ENCODE data around the gene STAB2. TPM values are rescaled to one million over a fixed set of nuclear protein-coding genes. Genes with fewer than 3 reads are reported as not detected.

The STAB2 gene
- total and polyA plus RNA-seq, 10 donors, result 9.7 to 320 (median 200) TPM

DNA sequence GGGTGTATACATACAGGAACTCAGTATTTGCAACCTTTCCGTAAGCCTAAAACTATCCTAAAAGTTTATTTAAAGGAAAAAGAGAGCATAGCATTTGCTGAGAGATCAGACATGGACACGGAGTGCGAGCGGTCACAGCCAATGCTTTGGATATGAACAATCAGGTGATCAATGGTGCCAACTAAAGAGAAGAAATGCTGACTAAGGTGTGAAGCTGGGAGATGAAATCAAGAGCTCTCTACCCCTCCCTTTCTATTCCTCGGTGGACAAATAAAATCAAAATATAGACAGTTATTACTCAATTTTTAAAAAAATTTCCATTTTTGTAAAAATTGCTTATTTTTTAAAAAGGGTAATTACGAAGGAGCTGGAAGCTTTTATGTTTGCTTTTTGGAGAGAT, 224.7 kb downstream of the STAB2 start:
- no peaks in the 10 kb centered on the region for H3K27me3 ChIP-seq (replicated peaks in 1 of 7)
- H3K27ac ChIP-seq, result no peak overlapping the region
- intact Hi-C loops (cut with DNase I; ENCODE audit: low total_unique reads), result no loop called here
- H3K36me3 ChIP-seq, result peaks cover 0 to 25% (median 0%) of the 10 kb centered on the region in 6 donors
- no peak overlapping the region for H3K4me3 ChIP-seq
- no peaks in the 10 kb centered on the region for H3K9me3 ChIP-seq
- no peak for DNase-seq
- TF ChIP-seq POLR2A (IDR thresholded peaks at IDR 0.05) (no peak), POLR2AphosphoS5 (IDR thresholded peaks at IDR 0.05) (no peak)
- TF ChIP-seq, protein P1, sequence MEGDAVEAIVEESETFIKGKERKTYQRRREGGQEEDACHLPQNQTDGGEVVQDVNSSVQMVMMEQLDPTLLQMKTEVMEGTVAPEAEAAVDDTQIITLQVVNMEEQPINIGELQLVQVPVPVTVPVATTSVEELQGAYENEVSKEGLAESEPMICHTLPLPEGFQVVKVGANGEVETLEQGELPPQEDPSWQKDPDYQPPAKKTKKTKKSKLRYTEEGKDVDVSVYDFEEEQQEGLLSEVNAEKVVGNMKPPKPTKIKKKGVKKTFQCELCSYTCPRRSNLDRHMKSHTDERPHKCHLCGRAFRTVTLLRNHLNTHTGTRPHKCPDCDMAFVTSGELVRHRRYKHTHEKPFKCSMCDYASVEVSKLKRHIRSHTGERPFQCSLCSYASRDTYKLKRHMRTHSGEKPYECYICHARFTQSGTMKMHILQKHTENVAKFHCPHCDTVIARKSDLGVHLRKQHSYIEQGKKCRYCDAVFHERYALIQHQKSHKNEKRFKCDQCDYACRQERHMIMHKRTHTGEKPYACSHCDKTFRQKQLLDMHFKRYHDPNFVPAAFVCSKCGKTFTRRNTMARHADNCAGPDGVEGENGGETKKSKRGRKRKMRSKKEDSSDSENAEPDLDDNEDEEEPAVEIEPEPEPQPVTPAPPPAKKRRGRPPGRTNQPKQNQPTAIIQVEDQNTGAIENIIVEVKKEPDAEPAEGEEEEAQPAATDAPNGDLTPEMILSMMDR (IDR thresholded peaks at IDR 0.05 in 8 of 11, conservative IDR thresholded peaks at IDR 0.05 in 3 of 11), result no peak
- peaks cover 0 to 9% (median 2%) of the 10 kb centered on the region in 6 donors for H3K4me1 ChIP-seq
- WGBS, 5 donors, result 79 to 95% (median 88%) methylated on average over 6 of the region's 6 CpGs

DNA sequence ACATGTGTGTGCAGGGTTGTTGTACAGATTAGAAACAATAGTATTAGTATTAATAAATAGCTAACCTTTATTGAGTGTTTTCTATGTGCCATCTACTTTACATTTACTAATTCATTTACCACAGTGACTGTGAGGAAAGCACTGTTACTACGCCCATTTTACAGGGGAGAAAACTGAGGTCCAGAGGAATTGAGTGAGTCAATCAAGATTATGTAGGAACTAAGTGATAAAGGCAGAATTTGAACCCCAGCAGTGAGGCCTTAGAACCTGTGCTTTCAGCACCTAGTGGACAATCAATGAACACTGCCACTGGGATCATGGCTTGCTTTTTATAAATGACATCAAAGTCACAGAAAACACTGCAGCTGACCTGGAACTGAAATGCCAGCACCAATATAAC, 225.7 kb downstream of the STAB2 start:
- H3K9me3 ChIP-seq, result no peaks in the 10 kb centered on the region
- H3K4me3 ChIP-seq, result no peak overlapping the region
- peaks cover 0 to 25% (median 0%) of the 10 kb centered on the region in 6 donors for H3K36me3 ChIP-seq
- H3K27ac ChIP-seq, result no peak overlapping the region
- WGBS, 5 donors, result 92 to 98% (median 96%) methylated on average over 1 of the region's 1 CpG
- no peak for DNase-seq
- H3K4me1 ChIP-seq, result peaks cover 0 to 1% (median 0%) of the 10 kb centered on the region in 6 donors
- TF ChIP-seq, protein P1 (IDR thresholded peaks at IDR 0.05 in 8 of 11, conservative IDR thresholded peaks at IDR 0.05 in 3 of 11), result no peak
- TF ChIP-seq POLR2AphosphoS5 (IDR thresholded peaks at IDR 0.05), result no peak
- no peak for TF ChIP-seq POLR2A (IDR thresholded peaks at IDR 0.05)
- H3K27me3 ChIP-seq (replicated peaks in 1 of 7), result no peaks in the 10 kb centered on the region
- intact Hi-C loops (cut with DNase I; ENCODE audit: low total_unique reads), result no loop called here

DNA sequence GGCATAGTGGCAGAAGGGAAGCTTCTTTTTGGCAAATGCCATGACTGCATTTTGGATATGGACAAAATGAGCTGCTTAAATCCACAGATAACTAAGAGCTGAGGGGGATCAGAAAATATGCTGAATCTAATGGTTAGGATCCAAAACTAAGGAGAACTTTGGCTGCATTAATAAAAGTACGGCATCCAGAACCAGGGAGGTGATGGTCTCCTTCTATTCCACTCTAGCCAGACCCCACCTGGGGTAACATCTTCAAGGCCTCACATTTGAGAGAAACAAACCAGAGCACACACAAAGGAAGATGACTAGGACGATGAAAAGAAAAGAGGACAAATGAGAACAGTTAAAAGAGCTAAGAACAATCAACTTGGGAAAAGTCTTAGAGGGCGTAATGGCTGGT, 226.4 kb downstream of the STAB2 start:
- 93 to 98% (median 95%) methylated on average over 3 of the region's 3 CpGs for WGBS, 5 donors
- H3K36me3 ChIP-seq, result peaks cover 0 to 25% (median 0%) of the 10 kb centered on the region in 6 donors

DNA sequence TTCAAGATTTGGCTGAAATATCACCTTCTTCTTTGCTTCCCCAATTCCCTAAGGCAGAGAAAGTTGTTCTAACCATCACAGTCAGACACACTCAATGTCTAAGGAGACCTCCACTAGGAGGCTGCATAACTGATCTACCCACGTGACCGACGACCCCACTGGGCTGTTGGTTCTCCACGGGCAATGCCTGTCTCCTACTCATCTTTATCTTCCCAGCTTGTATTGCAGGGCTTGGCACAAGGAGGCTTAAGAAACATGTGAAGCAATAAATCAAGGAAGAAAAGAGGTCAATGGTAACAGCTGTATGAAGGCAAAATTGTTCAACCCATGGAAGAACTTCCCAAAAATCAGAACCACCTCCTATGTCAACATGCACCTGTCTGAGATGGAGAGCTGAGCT, 226.9 kb downstream of the STAB2 start:
- intact Hi-C loops (cut with DNase I; ENCODE audit: low total_unique reads), result no loop called here
- no peak for TF ChIP-seq POLR2A (IDR thresholded peaks at IDR 0.05)
- no peak for TF ChIP-seq POLR2AphosphoS5 (IDR thresholded peaks at IDR 0.05)
- TF ChIP-seq, protein P1 (IDR thresholded peaks at IDR 0.05 in 8 of 11, conservative IDR thresholded peaks at IDR 0.05 in 3 of 11), result no peak
- H3K4me3 ChIP-seq, result no peak overlapping the region
- no peak for DNase-seq
- H3K9me3 ChIP-seq, result no peaks in the 10 kb centered on the region
- H3K36me3 ChIP-seq, result peaks cover 0 to 25% (median 0%) of the 10 kb centered on the region in 6 donors
- H3K27me3 ChIP-seq (replicated peaks in 1 of 7), result no peaks in the 10 kb centered on the region
- H3K27ac ChIP-seq, result no peak overlapping the region
- H3K4me1 ChIP-seq, result no peaks in the 10 kb centered on the region
- WGBS, 5 donors, result 68 to 82% (median 80%) methylated on average over 4 of the region's 4 CpGs

More for the DNA sequence above, 226.4 kb downstream of the STAB2 start:
- Histone ChIP-seq H3K27ac (no peak overlapping the region), H3K4me1 (no peaks in the 10 kb centered on the region), H3K4me3 (no peak overlapping the region), H3K9me3 (no peaks in the 10 kb centered on the region), H3K27me3 (replicated peaks in 1 of 7) (no peaks in the 10 kb centered on the region)
- TF ChIP-seq, protein P1 (IDR thresholded peaks at IDR 0.05 in 8 of 11, conservative IDR thresholded peaks at IDR 0.05 in 3 of 11), result no peak
- TF ChIP-seq POLR2AphosphoS5 (IDR thresholded peaks at IDR 0.05) (no peak), POLR2A (IDR thresholded peaks at IDR 0.05) (no peak)
- intact Hi-C loops (cut with DNase I; ENCODE audit: low total_unique reads), result no loop called here
- no peak for DNase-seq
